Stomach smooth muscle (tissue), 2 donors: ENCODE results near the gene LCTL.

ENCODE experiments used
- H3K27ac ChIP-seq: one replicate; pipeline ENCODE4 v1.7.0; 2013; ENCODE audit warnings: mild to moderate bottlenecking, low read length, inconsistent platforms
- H3K27me3 ChIP-seq, 2 donors: one replicate each; pipeline ENCODE4 v1.7.0; 2013; ENCODE audit warnings: low read length in 2 of 2; ENCODE audit not compliant: insufficient read depth in 2 of 2, control insufficient read depth in 1 of 2
- H3K36me3 ChIP-seq, 2 donors: one replicate each; pipeline ENCODE4 v1.7.0; 2013; ENCODE audit warnings: low read length in 2 of 2; ENCODE audit not compliant: control insufficient read depth in 2 of 2, insufficient read depth in 2 of 2
- H3K4me1 ChIP-seq: one replicate; pipeline ENCODE4 v1.7.0; 2013; ENCODE audit warnings: low read length; ENCODE audit not compliant: control insufficient read depth, insufficient read depth
- H3K4me3 ChIP-seq, 2 donors: one replicate each; pipeline ENCODE4 v1.7.0; 2013; ENCODE audit warnings: low read length in 2 of 2
- H3K9ac ChIP-seq, 2 donors: one replicate each; pipeline ENCODE4 v1.7.0; 2013; ENCODE audit warnings: low read length in 2 of 2, mild to moderate bottlenecking in 1 of 2
- H3K9me3 ChIP-seq, 2 donors: one replicate each; pipeline ENCODE4 v1.7.0; 2013; ENCODE audit warnings: low read length in 2 of 2; ENCODE audit not compliant: control insufficient read depth in 2 of 2
- donor health status: healthy.
- donor health status: Pancreatic carcinoma.

LCTL gene

GRCh38 chr15:66573719-66574595 lies 8.2 kb upstream of the LCTL start:
- Histone ChIP-seq H3K9ac (no peak overlapping the region), H3K27me3 (no peaks in the 10 kb centered on the region), H3K27ac (no peak overlapping the region), H3K9me3 (no peaks in the 10 kb centered on the region), H3K36me3 (no peaks in the 10 kb centered on the region), H3K4me1 (no peaks in the 10 kb centered on the region), H3K4me3 (no peak overlapping the region)

DNA sequence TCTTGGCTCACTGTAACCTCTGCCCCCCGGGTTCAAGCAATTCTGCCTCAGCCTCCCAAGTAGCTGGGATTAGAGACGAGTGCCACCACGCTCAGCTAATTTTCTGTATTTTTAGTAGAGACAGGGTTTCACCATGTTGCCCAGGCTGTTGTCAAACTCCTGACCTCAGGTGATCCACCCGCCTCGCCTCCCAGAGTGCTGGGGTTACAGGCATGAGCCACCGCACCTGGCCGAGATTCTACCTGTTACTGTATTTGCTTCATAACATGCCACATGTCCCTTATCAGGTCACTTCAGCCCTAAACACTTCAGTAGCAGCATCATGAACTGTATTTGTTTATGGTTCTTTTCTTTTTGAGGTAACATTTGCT lies 7.5 kb upstream of the LCTL start:
- H3K4me1 ChIP-seq = no peaks in the 10 kb centered on the region
- H3K36me3 ChIP-seq = no peaks in the 10 kb centered on the region
- no peak overlapping the region for H3K27ac ChIP-seq
- H3K9ac ChIP-seq = no peak overlapping the region
- no peak overlapping the region for H3K4me3 ChIP-seq
- H3K27me3 ChIP-seq = no peaks in the 10 kb centered on the region
- no peaks in the 10 kb centered on the region for H3K9me3 ChIP-seq

- Histone ChIP-seq H3K9ac (no peak overlapping the region), H3K36me3 (no peaks in the 10 kb centered on the region), H3K27ac (no peak overlapping the region), H3K4me1 (no peaks in the 10 kb centered on the region), H3K27me3 (peaks cover 0 to 4% of the 10 kb centered on the region in 2 donors), H3K9me3 (no peaks in the 10 kb centered on the region), H3K4me3 (no peak overlapping the region)
Observed at GRCh38 chr15:66572146-66572545, 6.3 kb upstream of the LCTL start.

DNA sequence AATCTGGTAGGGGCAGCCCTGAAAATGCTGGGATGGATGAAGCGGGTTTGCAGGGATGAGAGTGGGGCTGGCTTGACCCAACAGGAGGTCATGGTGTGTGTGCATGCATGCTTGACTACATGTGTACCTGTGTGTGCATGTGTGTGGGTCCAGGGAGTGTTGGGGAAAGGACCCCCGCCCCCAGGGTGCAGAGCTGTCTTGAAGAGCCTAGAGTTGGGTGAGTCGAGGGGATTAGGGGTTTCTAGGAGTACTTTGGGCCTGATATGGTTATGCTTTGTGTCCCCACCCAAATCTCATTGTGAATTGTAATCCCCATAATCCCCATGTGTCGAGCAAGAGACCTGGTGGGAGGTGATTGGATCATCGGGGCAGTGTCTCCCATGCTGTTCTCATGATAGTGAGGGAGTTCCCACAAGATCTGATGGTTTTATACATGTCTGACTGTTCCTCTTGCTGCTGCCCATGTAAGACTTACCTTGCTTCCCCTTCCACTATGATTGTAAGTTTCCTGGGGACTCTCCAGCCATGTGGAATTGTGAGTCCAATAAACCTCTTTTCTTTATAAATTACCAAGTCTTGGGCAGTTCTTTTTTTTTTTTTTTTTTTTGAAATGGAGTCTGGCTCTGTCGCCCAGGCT lies 5.2 kb upstream of the LCTL start:
- Histone ChIP-seq H3K36me3 (no peaks in the 10 kb centered on the region), H3K4me3 (no peak overlapping the region), H3K9me3 (no peaks in the 10 kb centered on the region), H3K27ac (no peak overlapping the region), H3K27me3 (peaks cover 0 to 4% of the 10 kb centered on the region in 2 donors), H3K9ac (no peak overlapping the region), H3K4me1 (no peaks in the 10 kb centered on the region)

DNA sequence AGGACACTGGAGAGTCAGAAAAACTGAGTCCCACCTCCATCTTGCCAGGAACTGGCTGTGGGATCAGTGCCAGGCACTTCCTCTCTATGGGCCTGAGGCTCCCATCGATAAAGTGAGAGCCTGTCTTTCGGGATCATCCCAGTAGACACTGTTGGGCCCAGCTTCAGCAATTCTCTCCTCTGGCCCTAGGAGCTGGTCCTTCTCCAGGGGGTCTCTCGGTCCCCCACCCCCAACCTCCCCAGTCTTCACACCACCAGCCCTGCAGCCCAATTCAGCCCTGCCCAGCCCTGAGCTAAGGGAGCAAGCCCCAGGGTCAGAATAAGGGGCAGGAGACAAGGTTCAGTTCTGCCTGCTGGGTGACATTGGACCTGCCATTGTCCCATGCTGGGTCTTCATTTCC lies 4.5 kb upstream of the LCTL start:
- Histone ChIP-seq H3K4me3 (no peak overlapping the region), H3K9me3 (no peaks in the 10 kb centered on the region), H3K27ac (no peak overlapping the region), H3K9ac (no peak overlapping the region), H3K36me3 (no peaks in the 10 kb centered on the region), H3K27me3 (peaks cover 0 to 4% of the 10 kb centered on the region in 2 donors), H3K4me1 (no peaks in the 10 kb centered on the region)

- H3K4me3 ChIP-seq = no peak overlapping the region
- H3K4me1 ChIP-seq = no peaks in the 10 kb centered on the region
- H3K9me3 ChIP-seq = no peaks in the 10 kb centered on the region
- H3K27ac ChIP-seq = no peak overlapping the region
- no peaks in the 10 kb centered on the region for H3K36me3 ChIP-seq
- peaks cover 0 to 4% of the 10 kb centered on the region in 2 donors for H3K27me3 ChIP-seq
- no peak overlapping the region for H3K9ac ChIP-seq
Observed at GRCh38 chr15:66569461-66570137, 3.8 kb upstream of the LCTL start.

DNA sequence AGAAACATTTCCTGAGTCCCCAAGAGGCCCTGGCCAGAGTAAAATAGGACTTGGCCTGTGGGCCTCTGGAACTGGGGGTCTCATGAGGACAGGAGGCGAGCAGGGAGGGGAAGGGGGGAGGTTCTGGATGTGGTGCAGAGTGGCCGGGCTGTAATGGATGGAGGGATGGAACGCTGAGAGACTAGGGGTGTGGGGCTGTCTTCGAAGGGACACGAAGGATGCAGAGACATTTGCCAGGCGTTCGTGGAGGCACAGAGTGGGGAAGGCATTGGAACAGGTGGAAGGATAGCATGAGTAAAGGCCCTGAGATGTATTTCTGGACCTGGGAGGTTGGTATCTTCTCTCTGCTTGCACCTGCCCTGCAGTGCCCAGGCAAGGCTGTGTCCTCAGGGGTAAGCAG lies 2.1 kb upstream of the LCTL start:
- Histone ChIP-seq H3K36me3 (no peaks in the 10 kb centered on the region), H3K27ac (no peak overlapping the region), H3K4me1 (no peaks in the 10 kb centered on the region), H3K4me3 (no peak overlapping the region), H3K9me3 (no peaks in the 10 kb centered on the region), H3K9ac (no peak overlapping the region), H3K27me3 (peaks cover 0 to 4% of the 10 kb centered on the region in 2 donors)

GRCh38 chr15:66566963-66567531 lies 1.2 kb upstream of the LCTL start:
- Histone ChIP-seq H3K27me3 (peaks cover 0 to 4% of the 10 kb centered on the region in 2 donors), H3K27ac (no peak overlapping the region), H3K36me3 (no peaks in the 10 kb centered on the region), H3K4me1 (no peaks in the 10 kb centered on the region), H3K9me3 (no peaks in the 10 kb centered on the region), H3K9ac (no peak overlapping the region), H3K4me3 (no peak overlapping the region)

- Histone ChIP-seq H3K27me3 (peaks cover 0 to 4% of the 10 kb centered on the region in 2 donors), H3K4me3 (no peak overlapping the region), H3K9ac (no peak overlapping the region), H3K4me1 (no peaks in the 10 kb centered on the region), H3K27ac (no peak overlapping the region), H3K36me3 (no peaks in the 10 kb centered on the region), H3K9me3 (no peaks in the 10 kb centered on the region)
Observed at GRCh38 chr15:66565141-66565641, 607 bp downstream of the LCTL start.

- no peaks in the 10 kb centered on the region for H3K36me3 ChIP-seq
- no peaks in the 10 kb centered on the region for H3K9me3 ChIP-seq
- no peak overlapping the region for H3K4me3 ChIP-seq
- no peak overlapping the region for H3K27ac ChIP-seq
- peaks cover 0 to 4% of the 10 kb centered on the region in 2 donors for H3K27me3 ChIP-seq
- no peak overlapping the region for H3K9ac ChIP-seq
- no peaks in the 10 kb centered on the region for H3K4me1 ChIP-seq
Observed at GRCh38 chr15:66564136-66565041, 1.4 kb downstream of the LCTL start.
